OCI-LY7 (cell line): Measurements from ENCODE around the gene HP1BP3.

Experiments
- EZH2phosphoT487 ChIP-seq: fragments of 200-600 bp; sonication (generic); IDR thresholded peaks from 2 replicates; pipeline ENCODE4 v1.6.1; 2018; ENCODE audit warnings: low read depth, borderline replicate concordance, mild to moderate bottlenecking, mixed run types, antibody characterized with exemption, low read length, moderate library complexity, mixed read lengths
- TF ChIP-seq, protein P1 (sequence below): fragments of 200-600 bp; sonication (generic); conservative IDR thresholded peaks from 2 replicates; pipeline ENCODE4 v1.5.1; 2014; ENCODE audit warnings: mild to moderate bottlenecking, antibody characterized with exemption, low read length, moderate library complexity, mixed read lengths

DNA sequence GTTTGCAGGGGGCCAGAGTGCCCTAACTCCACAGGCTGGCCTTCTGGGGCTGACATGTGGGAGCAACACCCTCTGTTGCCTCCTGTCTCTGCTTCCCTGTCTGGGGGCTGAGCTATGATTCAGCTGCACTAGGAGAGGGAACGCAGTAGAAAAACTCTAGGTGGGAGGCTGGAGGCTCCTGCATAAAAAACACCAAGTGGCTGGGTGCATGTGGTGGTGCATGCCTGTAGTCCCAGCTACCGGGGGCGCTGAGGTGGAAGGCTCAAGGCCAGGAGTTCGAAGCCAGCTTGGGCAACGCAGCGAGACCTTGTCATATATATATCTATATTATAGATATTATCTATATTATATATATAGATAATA lies 74.9 kb downstream of the HP1BP3 start:
- TF ChIP-seq, protein P1, sequence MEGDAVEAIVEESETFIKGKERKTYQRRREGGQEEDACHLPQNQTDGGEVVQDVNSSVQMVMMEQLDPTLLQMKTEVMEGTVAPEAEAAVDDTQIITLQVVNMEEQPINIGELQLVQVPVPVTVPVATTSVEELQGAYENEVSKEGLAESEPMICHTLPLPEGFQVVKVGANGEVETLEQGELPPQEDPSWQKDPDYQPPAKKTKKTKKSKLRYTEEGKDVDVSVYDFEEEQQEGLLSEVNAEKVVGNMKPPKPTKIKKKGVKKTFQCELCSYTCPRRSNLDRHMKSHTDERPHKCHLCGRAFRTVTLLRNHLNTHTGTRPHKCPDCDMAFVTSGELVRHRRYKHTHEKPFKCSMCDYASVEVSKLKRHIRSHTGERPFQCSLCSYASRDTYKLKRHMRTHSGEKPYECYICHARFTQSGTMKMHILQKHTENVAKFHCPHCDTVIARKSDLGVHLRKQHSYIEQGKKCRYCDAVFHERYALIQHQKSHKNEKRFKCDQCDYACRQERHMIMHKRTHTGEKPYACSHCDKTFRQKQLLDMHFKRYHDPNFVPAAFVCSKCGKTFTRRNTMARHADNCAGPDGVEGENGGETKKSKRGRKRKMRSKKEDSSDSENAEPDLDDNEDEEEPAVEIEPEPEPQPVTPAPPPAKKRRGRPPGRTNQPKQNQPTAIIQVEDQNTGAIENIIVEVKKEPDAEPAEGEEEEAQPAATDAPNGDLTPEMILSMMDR = no peak
- TF ChIP-seq EZH2phosphoT487 = no peak
